ENCODE data around the gene FGF8.

FGF8 gene

GRCh38 chr10:101770331-101771215 lies 5.3 kb downstream of the FGF8 start:
- no peak for DNase-seq (ENCODE audit: low read depth in 2 of 3, low spot score in 2 of 3)

GRCh38 chr10:101769541-101770180 lies 6.3 kb downstream of the FGF8 start:
- no peak for DNase-seq (ENCODE audit: low read depth in 2 of 3, low spot score in 2 of 3)

GRCh38 chr10:101768791-101769170 lies 7.1 kb downstream of the FGF8 start:
- DNase-seq (ENCODE audit: low read depth in 2 of 3, low spot score in 2 of 3), result no peak

GRCh38 chr10:101767966-101768790 lies 7.7 kb downstream of the FGF8 start:
- DNase-seq (ENCODE audit: low read depth in 2 of 3, low spot score in 2 of 3), result no peak

GRCh38 chr10:101767600-101767945 lies 8.3 kb downstream of the FGF8 start:
- DNase-seq (ENCODE audit: low read depth in 2 of 3, low spot score in 2 of 3), result no peak

GRCh38 chr10:101766753-101767599 lies 8.9 kb downstream of the FGF8 start:
- no peak for DNase-seq (ENCODE audit: low read depth in 2 of 3, low spot score in 2 of 3)

GRCh38 chr10:101766306-101766705 lies 9.6 kb downstream of the FGF8 start:
- DNase-seq (ENCODE audit: low read depth in 2 of 3, low spot score in 2 of 3), result no peak

GRCh38 chr10:101763141-101763846 lies 12.6 kb downstream of the FGF8 start:
- DNase-seq (ENCODE audit: low read depth in 2 of 3, low spot score in 2 of 3), result no peak

GRCh38 chr10:101762736-101763135 lies 13.2 kb downstream of the FGF8 start:
- DNase-seq (ENCODE audit: low read depth in 2 of 3, low spot score in 2 of 3), result no peak

GRCh38 chr10:101761226-101761625 lies 14.7 kb downstream of the FGF8 start:
- no peak for DNase-seq (ENCODE audit: low read depth in 2 of 3, low spot score in 2 of 3)

- no peak for DNase-seq (ENCODE audit: low read depth in 2 of 3, low spot score in 2 of 3)
Observed at GRCh38 chr10:101760510-101760909, 15.4 kb downstream of the FGF8 start.

- DNase-seq (ENCODE audit: low read depth in 2 of 3, low spot score in 2 of 3), result no peak
Observed at GRCh38 chr10:101759309-101760247, 16.3 kb downstream of the FGF8 start.

GRCh38 chr10:101758858-101759257 lies 17.1 kb downstream of the FGF8 start:
- DNase-seq (ENCODE audit: low read depth in 2 of 3, low spot score in 2 of 3), result no peak

- DNase-seq (ENCODE audit: low read depth in 2 of 3, low spot score in 2 of 3), result no peak
Observed at GRCh38 chr10:101752241-101752640, 23.7 kb downstream of the FGF8 start.

GRCh38 chr10:101749047-101750016 lies 26.6 kb downstream of the FGF8 start:
- no peak for DNase-seq (ENCODE audit: low read depth in 2 of 3, low spot score in 2 of 3)

- no peak for DNase-seq (ENCODE audit: low read depth in 2 of 3, low spot score in 2 of 3)
Observed at GRCh38 chr10:101748496-101748895, 27.4 kb downstream of the FGF8 start.

- DNase-seq (ENCODE audit: low read depth in 2 of 3, low spot score in 2 of 3), result no peak
Observed at GRCh38 chr10:101745074-101745696, 30.7 kb downstream of the FGF8 start.

GRCh38 chr10:101744267-101744666 lies 31.6 kb downstream of the FGF8 start:
- DNase-seq (ENCODE audit: low read depth in 2 of 3, low spot score in 2 of 3), result no peak

Measured in activated CD8-positive, alpha-beta memory T cell treated with anti-CD3 and anti-CD28 coated beads for 48 hours (primary cell).